HL-60/S4 treated with retinoic acid at 250 ng/mL for 4 days and 3 days (cell line): ENCODE results near the gene BUB1B.
"Not testable (repeated sequence)": the region's sequence is repeated elsewhere in the genome, so short reads cannot be mapped to it uniquely, and the experiment has no call there.

Experiments used
- in situ Hi-C: fragments of 300-500 bp; cut with MboI; formaldehyde crosslinking; loops from 2 replicates; pipeline ENCODE4 v1.7.0; 2022; ENCODE audit warnings: low sequenced_read_pairs

BUB1B gene

DNA sequence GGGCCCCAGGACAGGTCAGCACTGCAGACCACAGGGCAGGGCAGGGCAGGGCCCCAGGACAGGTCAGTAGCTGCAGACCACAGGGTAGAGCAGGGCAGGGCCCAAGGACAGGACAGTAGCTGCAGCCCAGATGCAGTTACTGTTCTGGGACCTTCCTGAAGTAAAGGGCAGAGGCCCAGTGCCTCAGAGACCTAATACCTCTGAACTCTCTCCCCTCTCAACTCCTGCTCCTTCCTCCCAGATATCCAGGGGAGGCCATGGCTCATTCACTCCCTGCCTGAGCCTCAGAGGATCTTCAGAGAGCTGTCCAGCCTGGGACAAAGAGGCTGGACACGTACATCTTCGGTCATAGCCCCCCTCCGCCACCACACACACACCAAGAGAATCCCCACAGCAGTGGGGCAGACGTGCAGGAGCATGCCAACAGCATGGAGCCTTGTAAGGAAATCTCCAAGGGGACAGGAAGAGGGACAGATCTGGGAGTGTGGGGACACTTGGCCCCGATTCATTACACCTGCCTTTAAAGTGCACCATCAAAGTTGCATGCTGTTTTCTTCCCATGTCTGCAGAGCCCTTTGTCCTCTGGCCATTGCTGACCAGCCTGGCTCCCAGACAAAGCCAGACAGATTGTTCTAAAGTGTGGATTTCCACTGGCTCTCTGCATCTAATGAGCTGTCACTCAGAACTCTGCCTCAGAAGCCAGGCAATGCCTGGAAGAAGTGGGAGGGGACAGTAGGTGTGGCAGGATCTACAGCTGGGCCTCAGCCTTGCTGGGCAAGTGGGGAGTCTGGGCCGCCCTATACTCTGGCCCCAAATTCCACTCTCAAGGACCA lies 24.2 kb upstream of the BUB1B start:
- in situ Hi-C loops = no loop called here

DNA sequence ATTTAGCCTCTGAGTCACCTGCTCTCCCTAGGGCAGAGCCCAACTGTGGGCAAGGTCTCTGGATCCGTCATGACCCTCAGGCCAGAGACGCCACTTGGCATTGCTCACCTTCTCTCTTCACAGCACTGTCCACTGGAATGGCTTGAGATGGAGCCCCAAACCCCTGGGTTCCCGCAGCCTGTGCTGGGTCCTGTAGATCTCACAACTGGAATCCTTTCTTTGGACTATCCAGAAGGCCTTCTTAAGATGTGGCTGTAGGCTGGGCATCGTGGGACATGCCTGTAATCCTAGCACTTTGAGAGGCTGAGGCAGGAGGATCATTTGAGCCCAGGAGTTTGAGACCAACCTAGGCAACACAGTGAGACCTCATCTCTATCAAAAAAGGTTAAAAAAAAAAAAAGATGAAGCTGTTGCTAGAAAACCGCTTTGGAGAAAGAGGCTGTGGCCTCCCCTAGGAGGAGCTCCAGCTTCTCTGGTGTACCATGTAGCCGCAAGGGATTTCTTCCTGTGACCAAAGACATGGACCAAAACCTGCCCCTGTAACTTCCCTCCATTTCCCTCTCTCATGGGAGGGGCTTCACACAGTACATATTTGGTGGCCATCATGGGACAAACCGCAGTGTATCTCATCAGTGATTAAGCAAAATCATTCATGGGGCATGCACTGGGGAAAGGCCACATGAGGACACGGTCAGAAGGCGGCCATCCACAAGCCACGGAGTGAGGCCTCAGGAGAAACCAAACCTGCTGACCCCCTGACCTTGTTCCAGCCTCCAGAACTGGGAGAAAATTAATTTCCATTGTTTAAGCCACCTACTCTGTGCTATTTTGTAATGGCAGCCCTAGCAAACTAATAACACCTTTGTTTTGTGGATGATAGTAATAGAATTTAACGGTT lies 23.3 kb upstream of the BUB1B start:
- in situ Hi-C loops = no loop called here

DNA sequence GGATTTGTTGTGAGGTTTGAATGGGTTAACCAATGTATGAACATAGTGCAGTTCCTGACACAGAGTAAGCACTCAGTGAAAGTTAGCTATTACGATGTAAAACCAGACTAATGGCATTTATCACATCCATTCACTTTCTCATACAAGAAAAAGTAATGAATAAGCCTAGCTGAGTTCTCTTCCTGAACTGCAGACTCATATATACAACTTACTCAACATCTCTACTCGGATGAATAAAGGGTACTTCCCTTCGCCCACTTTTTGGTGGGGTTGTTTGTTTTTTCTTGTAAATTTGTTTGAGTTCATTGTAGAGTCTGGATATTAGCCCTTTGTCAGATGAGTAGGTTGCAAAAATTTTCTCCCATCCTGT lies 22.7 kb upstream of the BUB1B start:
- in situ Hi-C loops = not testable (repeated sequence)

DNA sequence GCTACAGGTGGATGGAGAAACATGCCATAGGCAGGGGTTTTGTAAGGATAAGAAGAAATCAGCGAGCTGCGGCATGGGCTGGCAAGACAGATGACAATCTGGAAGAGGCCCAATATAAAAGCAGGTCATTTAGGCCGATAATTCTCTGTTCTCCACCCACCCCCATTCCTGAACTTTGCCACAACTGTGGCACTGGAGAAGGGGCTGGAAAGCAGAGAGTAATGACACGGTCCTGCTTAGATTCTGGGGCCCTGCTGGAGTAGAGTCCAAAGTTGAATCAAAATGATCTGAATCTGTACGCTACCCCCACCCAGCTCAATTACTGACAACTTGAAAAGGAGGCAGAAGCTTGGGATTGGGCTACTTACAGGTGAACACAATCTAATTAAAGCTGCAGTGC lies 18.4 kb upstream of the BUB1B start:
- in situ Hi-C loops = no loop called here

DNA sequence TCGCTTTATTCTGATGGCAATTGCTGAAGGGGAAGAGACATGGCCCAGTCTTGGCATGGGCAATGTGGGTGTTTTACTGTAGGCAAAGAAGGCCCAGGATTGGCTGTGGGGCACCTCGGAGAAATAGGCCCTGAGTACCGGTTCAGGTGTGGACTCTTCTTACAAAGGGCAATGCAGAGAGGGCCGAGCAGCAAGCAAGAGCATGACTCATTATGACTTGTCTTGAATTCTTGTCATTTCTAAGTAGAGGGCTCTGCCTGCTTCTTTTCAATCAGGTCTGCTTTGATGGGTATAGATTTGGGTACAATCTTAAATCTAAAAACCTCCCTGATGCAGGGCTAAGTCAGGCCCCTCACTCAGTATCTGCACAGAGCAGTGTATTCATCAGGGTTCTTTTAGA lies 14.8 kb upstream of the BUB1B start:
- in situ Hi-C loops = no loop called here

DNA sequence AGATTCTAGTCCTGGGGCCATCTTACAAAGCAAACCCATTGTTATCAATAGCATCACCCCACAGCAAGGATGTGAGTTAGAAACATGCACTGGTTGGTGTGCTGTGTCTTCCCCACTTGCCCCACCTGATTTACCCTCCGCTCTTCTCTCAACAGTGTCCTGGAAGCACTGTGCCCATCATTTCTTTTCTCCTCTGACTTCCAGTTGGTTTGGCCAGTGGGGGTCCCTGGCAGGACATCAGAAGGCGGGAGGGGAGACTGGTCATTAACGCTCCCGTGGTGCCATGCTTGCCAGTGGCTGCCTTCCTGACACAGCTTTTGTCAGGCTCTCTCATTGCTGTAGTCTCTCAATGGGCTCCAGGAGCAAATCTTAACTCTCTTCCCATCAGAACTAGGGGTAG lies 11.5 kb upstream of the BUB1B start:
- in situ Hi-C loops = no loop called here

DNA sequence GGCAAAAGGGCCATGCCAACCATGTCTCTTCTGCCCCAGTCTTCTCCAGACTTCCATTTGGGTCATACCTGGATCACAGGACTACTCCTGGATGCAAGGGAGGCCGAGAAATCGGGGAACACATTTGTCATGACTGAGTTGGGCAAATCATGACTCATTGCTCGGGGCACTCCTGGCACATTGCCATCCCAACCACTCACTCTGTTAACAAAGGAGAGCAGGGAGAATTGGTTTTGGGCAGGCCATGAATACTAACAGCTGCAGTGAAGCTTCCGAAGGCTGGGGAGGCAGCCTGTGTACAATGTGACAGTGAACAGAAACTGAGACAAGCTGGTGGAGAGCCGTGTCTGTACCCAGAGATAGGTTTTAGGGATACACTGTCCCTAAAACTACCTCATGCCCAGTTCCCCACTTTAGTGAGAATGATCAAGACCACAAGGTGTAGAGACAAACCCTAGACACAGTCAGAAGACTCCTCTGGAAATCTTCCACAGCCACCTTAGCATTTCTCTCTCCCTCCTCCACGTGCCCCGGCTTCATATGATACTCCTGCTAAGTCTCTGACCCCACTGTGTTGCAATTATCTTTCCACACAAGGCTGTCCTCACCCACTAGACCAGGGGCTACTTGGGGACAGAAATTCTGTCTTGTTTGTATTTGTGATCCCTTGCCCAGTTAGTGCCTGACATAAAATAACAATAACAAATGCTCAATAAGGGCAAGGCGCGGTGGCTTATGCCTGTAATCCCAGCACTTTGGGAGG lies 10.5 kb upstream of the BUB1B start:
- in situ Hi-C loops = no loop called here

DNA sequence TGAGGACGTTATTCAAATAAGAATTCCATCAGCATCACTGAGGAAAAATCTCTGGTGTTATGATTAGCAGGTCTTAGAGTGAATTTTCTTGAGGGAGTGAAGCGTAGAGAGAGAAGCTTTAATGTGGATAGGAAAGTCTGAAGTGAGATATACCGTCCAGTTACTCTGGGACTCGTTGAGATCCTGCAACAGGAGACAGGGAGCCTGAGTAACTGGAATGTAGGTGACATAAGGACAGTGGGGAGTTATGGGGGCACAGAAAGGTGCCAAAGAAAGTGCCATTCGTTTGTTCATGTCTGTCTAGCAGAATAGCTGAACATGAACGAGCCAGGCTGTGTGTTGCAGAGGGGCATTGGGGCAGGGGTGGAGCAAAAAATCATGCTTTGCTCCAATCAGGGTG lies 9.4 kb upstream of the BUB1B start:
- in situ Hi-C loops = no loop called here

DNA sequence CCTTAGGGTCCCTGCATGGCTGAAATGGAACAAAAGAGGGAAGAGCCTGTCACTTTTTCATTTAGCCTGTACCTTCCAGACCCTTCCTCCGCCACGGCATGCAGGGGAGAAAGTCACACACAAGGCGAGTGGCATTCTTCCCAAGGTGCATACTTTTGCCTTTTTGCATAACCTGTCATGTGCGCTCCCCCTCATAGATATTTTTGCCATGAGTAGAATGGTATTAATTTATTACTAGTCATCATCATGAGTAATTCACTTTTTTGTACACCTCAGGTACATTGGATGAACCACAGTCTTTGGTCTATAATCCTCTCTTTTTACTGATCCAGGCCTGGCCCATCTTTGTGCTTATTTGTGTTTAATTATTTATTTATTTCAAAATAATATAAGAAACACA lies 8.9 kb upstream of the BUB1B start:
- in situ Hi-C loops = no loop called here

DNA sequence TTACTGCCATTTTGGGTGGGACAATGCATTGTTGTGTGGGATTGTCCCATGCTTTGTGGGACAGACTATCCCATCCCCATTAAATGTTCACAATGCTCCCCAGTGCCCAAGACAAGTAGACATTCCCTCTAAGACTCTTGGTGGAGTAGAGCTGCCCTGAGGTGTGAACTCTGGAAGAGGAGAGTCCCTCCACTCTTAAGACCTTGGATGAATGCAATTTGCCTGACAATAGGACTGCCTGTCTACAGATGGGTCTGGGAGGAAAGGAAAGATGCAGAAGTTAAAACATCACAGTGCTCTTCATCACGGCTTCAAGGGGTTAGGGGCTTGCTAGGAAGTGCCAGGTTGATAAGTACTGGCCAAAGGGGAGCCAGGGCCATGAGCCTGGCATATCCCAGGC lies 6.0 kb upstream of the BUB1B start:
- in situ Hi-C loops = not testable (repeated sequence)

DNA sequence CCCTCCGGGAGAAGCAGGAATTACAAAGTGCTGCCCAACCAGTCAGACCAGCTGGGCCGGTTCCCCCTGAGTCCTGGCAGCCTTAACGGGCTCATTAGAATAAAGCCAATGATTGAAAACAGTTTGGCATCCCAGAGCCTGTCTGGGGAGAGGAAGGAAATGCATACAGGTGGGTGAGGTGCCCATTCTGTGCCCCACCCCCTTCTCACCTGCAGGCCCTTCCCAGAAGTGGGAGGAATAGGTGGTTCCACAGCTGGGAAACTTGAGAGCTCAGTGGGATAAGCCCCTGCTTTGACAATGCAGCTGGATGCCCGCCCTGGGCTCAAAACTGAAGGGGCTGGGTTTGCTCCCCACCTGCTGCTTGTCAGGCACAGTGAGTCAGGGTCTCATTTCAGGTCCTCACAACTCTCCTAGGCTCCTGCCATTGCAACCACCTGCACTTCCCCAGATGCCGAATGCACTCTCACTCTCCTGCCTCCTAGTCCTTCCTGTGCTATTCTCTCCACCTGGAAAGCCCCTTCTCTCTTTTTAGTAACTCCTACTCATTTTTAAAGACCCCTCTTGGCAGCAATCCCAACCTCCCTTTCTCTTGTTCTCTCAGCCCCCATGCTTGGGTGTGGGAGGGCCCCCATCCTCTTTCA lies 5.5 kb upstream of the BUB1B start:
- in situ Hi-C loops = no loop called here

DNA sequence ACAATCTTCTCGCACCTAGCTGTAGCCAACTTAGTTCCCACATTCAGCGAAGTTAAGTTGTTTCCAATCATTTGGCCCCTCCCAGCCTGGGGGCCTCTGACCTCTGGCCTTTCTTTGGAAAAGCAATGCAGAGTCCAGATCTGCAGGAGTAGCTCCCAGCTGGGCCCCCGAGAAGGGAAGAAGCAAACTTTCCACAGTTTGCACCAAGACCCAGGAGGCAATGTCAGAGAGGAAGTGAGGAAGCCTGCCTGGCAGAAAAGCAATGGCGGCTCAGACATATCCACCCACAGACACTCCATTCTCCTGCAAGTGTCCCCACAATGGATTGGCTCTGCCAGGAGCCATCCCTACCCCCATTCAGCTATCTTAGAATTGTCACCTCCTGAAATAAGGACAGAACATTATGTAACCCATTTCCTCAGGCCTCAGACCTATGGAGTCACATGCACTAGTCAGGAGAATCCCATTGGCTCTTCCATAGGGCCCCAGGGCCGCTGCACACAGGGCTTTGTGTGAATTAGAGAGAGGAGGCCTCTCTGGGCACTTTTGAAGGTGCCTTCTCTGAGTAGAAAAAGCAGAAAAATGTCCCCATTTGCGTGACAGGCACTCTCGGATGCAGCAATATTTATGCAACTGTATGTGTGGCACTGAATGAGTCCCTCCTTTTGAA lies 3.0 kb upstream of the BUB1B start:
- in situ Hi-C loops = no loop called here

DNA sequence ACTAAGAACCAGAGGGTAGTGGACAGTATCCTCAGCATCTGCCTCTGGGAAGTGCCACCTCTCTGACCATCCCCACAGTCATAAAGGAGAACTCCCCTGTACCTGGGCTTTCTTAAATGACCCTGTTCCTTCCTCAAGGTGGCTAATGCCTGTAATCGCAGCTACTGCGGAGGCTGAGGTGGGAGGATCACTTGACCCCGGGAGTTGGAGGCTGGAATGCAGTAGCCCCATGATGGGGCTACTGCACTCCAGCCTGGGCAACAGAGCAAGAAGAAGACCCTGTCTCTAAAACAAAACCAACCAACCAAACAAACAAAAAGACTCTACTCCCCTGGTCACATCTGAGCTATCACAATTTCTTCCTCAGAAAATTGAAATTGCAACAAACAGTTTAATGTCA lies 848 bp upstream of the BUB1B start:
- in situ Hi-C loops = no loop called here

DNA sequence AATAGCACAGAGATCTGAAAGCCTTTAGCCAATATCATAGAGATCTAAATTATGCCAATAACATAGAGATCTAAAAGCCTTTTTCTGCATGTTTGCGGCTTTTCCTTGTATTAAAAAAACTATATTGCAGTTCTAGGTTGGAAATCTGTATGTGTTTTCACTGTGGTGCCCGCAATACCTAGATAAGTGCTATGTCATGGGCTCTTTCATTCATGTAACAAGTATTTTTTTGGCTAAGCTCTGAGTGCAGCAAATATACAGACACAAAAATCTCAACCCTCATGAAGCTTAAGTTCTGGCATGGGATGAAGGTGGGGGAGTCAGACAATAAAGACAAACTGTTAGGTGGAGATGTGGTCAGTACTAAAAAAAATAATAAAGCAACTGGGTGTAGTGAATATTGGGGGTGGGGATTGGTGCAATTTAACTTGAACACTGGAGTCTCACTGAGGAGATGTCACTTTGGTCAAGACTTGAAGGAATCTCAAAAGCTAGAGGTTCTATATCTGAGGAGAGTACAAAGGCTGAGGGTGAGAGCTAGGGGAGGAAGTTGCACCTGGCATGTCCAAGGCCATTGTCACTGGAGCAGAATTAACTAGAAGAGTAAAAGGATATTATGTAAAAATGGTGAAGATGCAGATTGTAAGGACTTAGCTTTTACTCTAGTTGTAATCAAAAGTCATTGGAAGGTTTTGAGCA lies 973 bp downstream of the BUB1B start:
- in situ Hi-C loops = no loop called here

DNA sequence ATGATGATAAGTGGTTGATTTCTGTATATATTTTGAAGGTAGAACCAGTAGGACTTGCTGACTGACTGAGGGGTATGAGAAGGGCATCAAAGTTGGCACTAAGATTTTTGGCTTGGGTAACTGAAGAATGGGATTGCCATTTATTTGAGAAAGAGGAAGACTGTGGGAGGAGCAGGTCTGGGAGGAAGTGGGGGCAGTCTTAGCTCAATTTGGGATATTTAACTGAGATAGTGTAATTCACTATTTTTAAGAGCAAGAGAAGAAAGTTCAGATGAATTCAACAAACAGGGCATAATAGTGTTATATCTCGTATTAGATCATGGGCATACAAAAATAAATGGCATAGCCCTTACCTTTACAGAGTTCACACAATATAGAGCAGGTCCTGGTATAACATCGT lies 1.7 kb downstream of the BUB1B start:
- in situ Hi-C loops = no loop called here

DNA sequence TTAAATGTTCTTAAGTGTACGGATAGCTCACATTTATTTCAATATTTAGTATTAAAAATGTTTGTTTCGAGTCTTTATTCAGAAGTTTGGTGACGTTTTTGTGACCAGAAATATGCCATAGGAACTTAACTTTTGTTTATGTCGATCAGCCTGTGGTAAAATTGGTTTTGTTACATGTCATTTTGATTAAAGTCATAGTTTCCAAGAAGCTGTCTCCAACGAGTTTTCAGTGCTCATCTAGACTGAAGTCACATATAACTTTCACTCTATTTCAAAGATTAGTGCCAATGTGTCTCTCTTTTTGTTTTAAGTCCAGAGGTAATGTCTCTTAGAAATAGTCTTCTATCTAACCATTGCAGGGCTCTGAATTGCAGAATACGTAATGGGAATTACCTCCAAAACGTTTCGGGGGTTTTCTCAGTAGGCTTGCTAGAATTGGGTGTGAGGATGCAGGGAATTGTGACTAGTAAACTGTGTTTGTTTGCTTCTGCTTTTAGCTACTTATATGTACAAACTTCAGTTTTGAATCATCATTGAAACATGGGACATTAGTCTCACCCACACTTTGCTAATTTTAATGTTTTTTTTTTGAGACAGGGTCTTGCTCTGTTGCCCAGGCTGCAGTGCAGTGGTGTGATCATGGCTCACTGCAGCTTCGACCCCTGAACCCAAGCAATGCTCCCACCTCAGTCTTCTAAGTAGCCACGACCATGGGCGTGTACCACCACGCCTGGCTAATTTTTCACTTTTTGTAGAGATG lies 3.0 kb downstream of the BUB1B start:
- in situ Hi-C loops = no loop called here

DNA sequence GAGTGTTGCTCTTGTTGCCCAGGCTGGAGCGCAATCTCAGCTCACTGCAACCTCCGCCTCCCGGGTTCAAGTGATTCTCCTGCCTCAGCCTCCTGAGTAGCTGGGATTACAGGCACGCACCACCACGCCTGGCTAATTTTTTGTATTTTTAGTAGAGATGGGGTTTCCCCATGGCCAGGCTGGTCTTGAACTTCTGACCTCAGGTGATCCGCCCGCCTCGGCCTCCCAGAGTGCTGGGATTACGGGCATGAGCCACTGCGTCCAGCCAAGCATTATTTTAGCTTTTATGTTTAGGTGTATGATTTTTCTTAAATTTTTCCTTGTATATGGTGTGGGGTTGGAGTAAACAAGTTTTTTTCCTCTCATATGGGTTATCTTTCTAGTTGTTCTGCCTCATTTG lies 6.5 kb downstream of the BUB1B start:
- in situ Hi-C loops = not testable (repeated sequence)

DNA sequence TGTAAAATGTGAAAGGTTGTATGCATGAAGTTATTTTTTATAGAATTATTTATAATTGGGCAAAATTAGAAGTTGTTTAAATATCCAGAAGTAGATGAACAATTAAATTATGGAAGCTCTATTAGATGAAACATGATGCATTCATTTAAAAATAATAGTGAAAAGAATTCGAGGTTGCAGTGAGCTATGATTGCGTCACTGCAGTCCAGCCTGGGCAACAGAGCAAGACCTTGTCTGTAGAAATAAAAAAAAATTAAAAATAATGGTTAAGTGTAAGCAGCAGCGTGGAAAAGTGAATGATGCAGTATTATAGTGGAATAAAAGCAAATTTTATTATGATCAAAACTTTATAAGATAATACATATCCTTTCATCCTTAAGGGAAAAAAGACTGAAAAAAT lies 14.3 kb downstream of the BUB1B start:
- in situ Hi-C loops = no loop called here

DNA sequence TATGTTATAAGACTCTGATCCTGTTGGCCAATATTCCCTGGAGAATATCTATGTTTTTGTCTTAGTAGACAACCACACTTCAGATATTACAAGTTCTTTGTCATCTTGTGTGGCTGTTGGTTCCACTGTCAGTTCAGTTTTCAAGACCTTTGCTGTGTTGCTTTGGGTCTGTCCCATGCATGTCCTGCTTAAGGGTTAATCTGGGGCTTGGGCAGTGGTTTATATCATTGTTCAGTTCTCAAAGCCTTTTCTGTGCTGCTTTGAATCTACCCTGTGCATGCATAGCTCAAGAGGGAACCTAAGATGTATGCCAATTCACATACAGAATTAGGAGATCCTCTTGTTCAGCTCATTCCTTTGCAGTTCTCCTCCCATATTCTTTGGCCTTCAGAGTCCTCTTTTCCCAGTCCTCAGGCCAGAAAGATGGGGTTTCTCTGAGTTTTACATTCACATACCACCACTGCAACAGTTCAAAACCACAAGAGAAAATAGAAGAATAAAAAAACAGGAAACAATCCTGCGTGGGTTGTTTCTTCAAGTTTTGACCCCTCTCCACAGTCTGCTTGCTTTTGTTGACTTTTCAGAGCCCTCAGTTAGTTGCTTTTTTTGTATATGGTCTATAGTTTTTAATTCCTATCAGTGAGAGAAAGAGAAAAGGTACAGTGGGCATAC lies 21.6 kb downstream of the BUB1B start:
- in situ Hi-C loops = no loop called here
